ENCODE data around the gene ARHGAP28.

- no peak for TF ChIP-seq CTCF (IDR thresholded peaks at IDR 0.05)
- no peak for TF ChIP-seq POLR2A (IDR thresholded peaks at IDR 0.05)
Measured at GRCh38 chr18:6722690-6723089, 6.8 kb upstream of the ARHGAP28 start.
